Gastrocnemius medialis (tissue), 4 donors: ENCODE measurements around the gene ITPKB. TPM values are rescaled to one million over a fixed set of nuclear protein-coding genes. Genes with fewer than 3 reads are reported as not detected.
"Not testable (repeated sequence)": the region's sequence is repeated elsewhere in the genome, so short reads cannot be mapped to it uniquely, and the experiment has no call there.

Experiments used
- ATAC-seq, 2 donors: fragments of 150-250 bp; one replicate each; pipeline ENCODE4 v1.9.1; 2016
- DNase-seq, 2 donors: peaks; one replicate each; pipeline ENCODE4 v3.0.0-alpha.2; 2019
- H3K27ac ChIP-seq, 4 donors: fragments of 200-600 bp; sonication (generic); 1 replicate in 1 of 4; 2 replicates in 3 of 4; pipeline ENCODE4 v1.5.1; 2016 to 2018; ENCODE audit warnings: mild to moderate bottlenecking in 2 of 4, moderate library complexity in 1 of 4
- H3K27me3 ChIP-seq, 3 donors: fragments of 200-600 bp; sonication (generic) in 2 of 3; 1 replicate in 1 of 3; 2 replicates in 2 of 3; pipeline versions ENCODE4 v1.5.1 to v1.6.0; 2016 to 2019; ENCODE audit warnings: mild to moderate bottlenecking in 1 of 3, moderate library complexity in 1 of 3
- H3K36me3 ChIP-seq, 2 donors: fragments of 200-600 bp; sonication (generic) in 1 of 2; one replicate each; pipeline ENCODE4 v1.5.1; 2017 to 2018
- H3K4me1 ChIP-seq, 2 donors: fragments of 200-600 bp; sonication (generic) in 1 of 2; one replicate each; pipeline ENCODE4 v1.5.1; 2016 to 2017; ENCODE audit warnings: mild to moderate bottlenecking in 2 of 2
- H3K4me3 ChIP-seq, 4 donors: fragments of 200-600 bp; sonication (generic) in 3 of 4; 1 replicate in 1 of 4; 2 replicates in 3 of 4; pipeline ENCODE4 v1.5.1; 2016 to 2019; ENCODE audit warnings: mild to moderate bottlenecking in 2 of 4
- H3K9me3 ChIP-seq, 3 donors: fragments of 200-600 bp; sonication (generic) in 2 of 3; 1 replicate in 1 of 3; 2 replicates in 2 of 3; pipeline ENCODE4 v1.5.1; 2016 to 2019
- CTCF ChIP-seq, 5 experiments: fragments of 450-650 bp in 3 of 5; fragments of 200-600 bp in 2 of 5; sonication (generic) in 2 of 5; IDR thresholded peaks in 4 of 5; conservative IDR thresholded peaks in 1 of 5; 1 replicate in 4 of 5; 2 replicates in 1 of 5; pipeline ENCODE4 v1.5.1; 2016 to 2019; ENCODE audit warnings: antibody characterized with exemption in 5 of 5, mild to moderate bottlenecking in 3 of 5, moderate library complexity in 3 of 5
- POLR2A ChIP-seq, 2 donors: fragments of 450-650 bp; IDR thresholded peaks; one replicate each; pipeline ENCODE4 v1.6.1; 2017; ENCODE audit warnings: antibody characterized with exemption in 2 of 2, mild to moderate bottlenecking in 2 of 2, moderate library complexity in 2 of 2
- in situ Hi-C, 4 donors: fragments of 200-750 bp; cut with MboI; loops; one replicate each; pipeline versions ENCODE4 v1.15.0 to v1.8.0; 2017; ENCODE audit warnings: low sequenced_read_pairs in 4 of 4
- intact Hi-C: fragments of 100-400 bp; cut with DNase I; formaldehyde crosslinking; loops from one replicate; pipeline ENCODE4 v1.15.1; 2023; ENCODE audit warnings: low total_unique reads
- total RNA-seq, 4 donors: library from RNA; depleted of rRNA; stranded (reverse); fragments of >200 nt; gene quantifications; one replicate each; pipeline versions ENCODE4 v1.1.0 to v1.2.3, GENCODE V29; 2016

Gene ITPKB
- total RNA-seq, 4 donors from 2014 or later: 7.1 to 13.9 (median 7.8) TPM

GRCh38 chr1:226772446-226773139 lies 33.5 kb upstream of the ITPKB start:
- in situ Hi-C loops: no loop called here
- Histone ChIP-seq H3K27me3 (no peaks in the 10 kb centered on the region), H3K4me1 (no peaks in the 10 kb centered on the region), H3K4me3 (no peak overlapping the region), H3K27ac (no peak overlapping the region), H3K9me3 (no peaks in the 10 kb centered on the region), H3K36me3 (no peaks in the 10 kb centered on the region)
- intact Hi-C loops: no loop called here
- no peak for TF ChIP-seq CTCF (IDR thresholded peaks at IDR 0.05 in 4 of 5, conservative IDR thresholded peaks at IDR 0.05 in 1 of 5)
- no peak for TF ChIP-seq POLR2A (IDR thresholded peaks at IDR 0.05)
- DNase-seq: no peak
- no peak for ATAC-seq

- DNase-seq, H3K36me3 ChIP-seq, ATAC-seq, H3K27me3 ChIP-seq, intact Hi-C loops, H3K4me3 ChIP-seq, H3K9me3 ChIP-seq, in situ Hi-C loops, H3K4me1 ChIP-seq, H3K27ac ChIP-seq: not testable (repeated sequence)
These were observed 28.1 kb upstream of the ITPKB start for GRCh38 chr1:226767170-226767569.

GRCh38 chr1:226766565-226766964 lies 27.5 kb upstream of the ITPKB start:
- no peaks in the 10 kb centered on the region for H3K36me3 ChIP-seq
- ATAC-seq (no peak), DNase-seq (no peak)
- H3K4me3 ChIP-seq: no peak overlapping the region
- in situ Hi-C loops (no loop called here), intact Hi-C loops (no loop called here)
- TF ChIP-seq CTCF (IDR thresholded peaks at IDR 0.05 in 4 of 5, conservative IDR thresholded peaks at IDR 0.05 in 1 of 5) (no peak), POLR2A (IDR thresholded peaks at IDR 0.05) (no peak)
- peaks cover 0 to 7% (median 0%) of the 10 kb centered on the region in 3 donors for H3K27me3 ChIP-seq
- H3K9me3 ChIP-seq: no peaks in the 10 kb centered on the region
- H3K27ac ChIP-seq: no peak overlapping the region
- H3K4me1 ChIP-seq: no peaks in the 10 kb centered on the region

DNA sequence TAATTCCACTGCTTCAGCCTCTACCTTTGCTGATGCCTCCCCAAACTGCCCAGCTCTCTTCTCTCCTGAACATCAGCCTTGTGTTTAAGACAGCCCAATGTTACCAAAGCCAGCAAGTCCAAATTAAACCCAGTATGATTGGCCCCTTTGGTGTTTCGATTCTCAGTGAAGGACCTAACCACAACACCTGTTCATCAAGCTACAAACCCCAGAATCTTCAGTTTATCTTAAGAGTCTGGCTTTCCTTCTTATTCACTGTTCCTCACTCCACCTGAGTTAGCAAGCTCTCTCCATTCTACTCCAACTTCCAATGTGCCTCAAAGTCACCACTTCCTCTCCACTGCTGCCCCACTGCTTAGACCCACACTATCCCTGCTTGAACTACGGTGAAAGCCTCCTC lies 25.5 kb upstream of the ITPKB start:
- in situ Hi-C loops (no loop called here), intact Hi-C loops (no loop called here)
- TF ChIP-seq CTCF (IDR thresholded peaks at IDR 0.05 in 4 of 5, conservative IDR thresholded peaks at IDR 0.05 in 1 of 5): no peak
- no peak for TF ChIP-seq POLR2A (IDR thresholded peaks at IDR 0.05)
- Histone ChIP-seq H3K27ac (no peak overlapping the region), H3K9me3 (no peaks in the 10 kb centered on the region), H3K4me1 (no peaks in the 10 kb centered on the region), H3K36me3 (no peaks in the 10 kb centered on the region), H3K4me3 (no peak overlapping the region), H3K27me3 (peaks cover 0 to 7% (median 0%) of the 10 kb centered on the region in 3 donors)
- ATAC-seq (no peak), DNase-seq (no peak)

DNA sequence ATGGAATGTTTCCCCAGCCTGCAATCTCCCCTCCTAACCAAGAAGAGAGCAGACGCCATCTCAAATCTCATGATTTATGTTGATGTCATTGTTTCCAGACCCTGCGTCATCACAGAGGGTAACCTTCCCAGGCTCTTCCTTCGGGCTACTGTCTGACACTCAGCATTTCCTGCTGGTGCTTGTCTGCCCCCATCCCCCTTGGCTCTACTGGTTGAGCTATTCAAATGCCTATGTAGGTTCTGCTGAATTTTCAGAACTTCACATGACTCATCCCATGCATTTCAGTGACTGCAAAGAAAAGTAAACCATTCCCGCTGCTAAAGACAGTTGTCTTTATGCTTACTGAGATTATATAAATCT lies 24.8 kb upstream of the ITPKB start:
- no peaks in the 10 kb centered on the region for H3K9me3 ChIP-seq
- DNase-seq (no peak), ATAC-seq (no peak)
- no peak overlapping the region for H3K27ac ChIP-seq
- no peaks in the 10 kb centered on the region for H3K4me1 ChIP-seq
- intact Hi-C loops (no loop called here), in situ Hi-C loops (no loop called here)
- TF ChIP-seq POLR2A (IDR thresholded peaks at IDR 0.05): no peak
- no peak for TF ChIP-seq CTCF (IDR thresholded peaks at IDR 0.05 in 4 of 5, conservative IDR thresholded peaks at IDR 0.05 in 1 of 5)
- no peaks in the 10 kb centered on the region for H3K36me3 ChIP-seq
- H3K4me3 ChIP-seq: no peak overlapping the region
- H3K27me3 ChIP-seq: peaks cover 0 to 7% (median 0%) of the 10 kb centered on the region in 3 donors
